Measurements from ENCODE around the gene HNRNPA2B1.

GRCh38 chr7:26193432-26194207, 6.9 kb downstream of the HNRNPA2B1 start:
- TF ChIP-seq CTCF (IDR thresholded peaks at IDR 0.05; ENCODE audit: insufficient read depth, low read length, poor library complexity, severe bottlenecking) (no peak), EZH2phosphoT487 (conservative IDR thresholded peaks at IDR 0.05; ENCODE audit: low read length) (no peak)

All from SU-DHL-6 (cell line).